GM21619 (cell line): ENCODE data around the gene C11orf98.

Experiments used
- ATAC-seq: cut with Tn5 transposase; IDR thresholded peaks from one replicate; pipeline ENCODE4 v1.9.1; 2021; ENCODE audit not compliant: unreplicated experiment

The C11orf98 gene

DNA sequence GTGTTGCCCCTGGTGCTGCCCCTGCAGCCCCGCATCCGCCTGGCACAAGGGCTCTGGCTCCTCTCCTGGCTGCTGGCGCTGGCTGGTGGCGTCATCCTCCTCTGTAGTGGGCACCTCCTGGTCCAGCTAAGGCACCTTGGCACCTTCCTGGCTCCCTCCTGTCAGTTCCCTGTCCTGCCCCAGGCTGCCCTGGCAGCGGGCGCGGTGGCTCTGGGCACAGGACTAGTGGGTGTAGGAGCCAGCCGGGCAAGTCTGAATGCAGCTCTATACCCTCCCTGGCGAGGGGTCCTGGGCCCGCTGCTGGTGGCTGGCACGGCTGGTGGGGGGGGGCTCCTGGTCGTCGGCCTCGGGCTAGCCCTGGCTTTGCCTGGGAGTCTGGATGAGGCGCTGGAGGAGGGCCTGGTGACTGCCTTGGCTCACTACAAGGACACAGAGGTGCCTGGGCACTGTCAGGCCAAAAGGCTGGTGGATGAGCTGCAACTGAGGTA, 51.7 kb downstream of the C11orf98 start:
- no peak for ATAC-seq
